Upper lobe of left lung (tissue), 6 donors: Measurements from ENCODE around the gene ST6GALNAC3. TPM values are rescaled to one million over a fixed set of nuclear protein-coding genes. Genes with fewer than 3 reads are reported as not detected.

Experiments used
- ATAC-seq, 2 donors: fragments of 200-7000 bp; cut with Tn5 transposase; one replicate each; pipeline ENCODE4 v1.9.1; 2022; ENCODE audit warnings: mild to moderate bottlenecking in 2 of 2, moderate library complexity in 2 of 2; ENCODE audit not compliant: low FRiP score in 2 of 2
- DNase-seq, 2 donors: peaks; one replicate each; pipeline ENCODE4 v3.0.0-alpha.2; 2019 to 2020
- H3K27ac ChIP-seq, 4 donors: fragments of 200-600 bp; sonication (generic); one replicate each; pipeline ENCODE4 v1.5.1; 2016 to 2019
- H3K27me3 ChIP-seq, 4 donors: fragments of 200-600 bp; sonication (generic); one replicate each; pipeline ENCODE4 v1.5.1; 2017 to 2019
- H3K36me3 ChIP-seq, 4 donors: fragments of 200-600 bp; sonication (generic); one replicate each; pipeline ENCODE4 v1.5.1; 2016 to 2019
- H3K4me1 ChIP-seq, 4 donors: fragments of 200-600 bp; sonication (generic); one replicate each; pipeline ENCODE4 v1.5.1; 2018 to 2019
- H3K4me3 ChIP-seq, 4 donors: fragments of 200-600 bp; sonication (generic); one replicate each; pipeline ENCODE4 v1.5.1; 2017 to 2019; ENCODE audit warnings: mild to moderate bottlenecking in 2 of 4, moderate library complexity in 1 of 4
- H3K9me3 ChIP-seq, 4 donors: fragments of 200-600 bp; sonication (generic); one replicate each; pipeline ENCODE4 v1.5.1; 2018 to 2019
- CTCF ChIP-seq, 6 experiments: fragments of 450-650 bp in 4 of 6; fragments of 200-600 bp in 2 of 6; sonication (generic) in 2 of 6; IDR thresholded peaks; one replicate each; pipeline ENCODE4 v1.5.1; 2016 to 2019; ENCODE audit warnings: antibody characterized with exemption in 6 of 6
- EP300 ChIP-seq, 4 donors: sonication (generic); formaldehyde crosslinking; IDR thresholded peaks; one replicate each; pipeline ENCODE4 v1.5.1; 2017; ENCODE audit warnings: antibody characterized with exemption in 4 of 4, control low read depth in 2 of 4
- POLR2A ChIP-seq, 4 donors: fragments of 450-650 bp; IDR thresholded peaks; one replicate each; pipeline ENCODE4 v1.5.1; 2016 to 2017; ENCODE audit warnings: antibody characterized with exemption in 4 of 4, mild to moderate bottlenecking in 2 of 4
- POLR2AphosphoS5 ChIP-seq, 2 donors: sonication (generic); formaldehyde crosslinking; IDR thresholded peaks; one replicate each; pipeline ENCODE4 v1.5.1; 2017; ENCODE audit warnings: antibody characterized with exemption in 2 of 2
- WGBS, 2 donors: methylation state at CpG; one replicate each; pipeline ENCODE4 v1.1.5; 2017 to 2018; 5-methylcytosine and 5-hydroxymethylcytosine counted together
- total RNA-seq, 6 donors: library from RNA; depleted of rRNA in 4 of 6; stranded (reverse); fragments of >200 nt in 4 of 6; gene quantifications; one replicate each; pipeline versions ENCODE4 v1.1.0 to v1.2.1, GENCODE V29; 2016 to 2021
- donor health status: DM: no; HTN: no; CAD: no; lungs with moderate emphysema.
- donor health status: DM: no; HTN: yes; CAD: no; lungs with severe emphysema.

The ST6GALNAC3 gene
- total RNA-seq, 6 donors from 2014 or later: 5.8 to 13.1 (median 11.3) TPM

- 85 to 96% methylated on average over 1 of the region's 1 CpG for WGBS, 2 donors
- no peaks in the 10 kb centered on the region for H3K9me3 ChIP-seq
- TF ChIP-seq CTCF (IDR thresholded peaks at IDR 0.05) (no peak), POLR2AphosphoS5 (IDR thresholded peaks at IDR 0.05) (no peak), POLR2A (IDR thresholded peaks at IDR 0.05) (no peak), EP300 (IDR thresholded peaks at IDR 0.05) (no peak)
Observed at GRCh38 chr1:76591461-76591860, 516.9 kb downstream of the ST6GALNAC3 start.

GRCh38 chr1:76591963-76592362, 517.4 kb downstream of the ST6GALNAC3 start:
- TF ChIP-seq POLR2AphosphoS5 (IDR thresholded peaks at IDR 0.05): no peak
- TF ChIP-seq CTCF (IDR thresholded peaks at IDR 0.05): no peak
- TF ChIP-seq POLR2A (IDR thresholded peaks at IDR 0.05): no peak
- no peak for TF ChIP-seq EP300 (IDR thresholded peaks at IDR 0.05)
- 93 to 96% methylated on average over 2 of the region's 2 CpGs for WGBS, 2 donors
- no peaks in the 10 kb centered on the region for H3K9me3 ChIP-seq
- H3K27ac ChIP-seq: no peak overlapping the region
- H3K4me1 ChIP-seq: no peaks in the 10 kb centered on the region
- no peaks in the 10 kb centered on the region for H3K27me3 ChIP-seq
- H3K4me3 ChIP-seq: no peak overlapping the region
- DNase-seq (no peak), ATAC-seq (no peak)
- H3K36me3 ChIP-seq: no peaks in the 10 kb centered on the region

More at GRCh38 chr1:76591461-76591860, 516.9 kb downstream of the ST6GALNAC3 start:
- Histone ChIP-seq H3K27ac (no peak overlapping the region), H3K4me1 (no peaks in the 10 kb centered on the region), H3K36me3 (no peaks in the 10 kb centered on the region), H3K4me3 (no peak overlapping the region), H3K27me3 (no peaks in the 10 kb centered on the region)
- DNase-seq: no peak
- no peak for ATAC-seq

- Histone ChIP-seq H3K4me3 (no peak overlapping the region), H3K27ac (peak overlapping the region in 1 of 4 donors; percentile 7), H3K4me1 (no peaks in the 10 kb centered on the region), H3K36me3 (no peaks in the 10 kb centered on the region), H3K9me3 (no peaks in the 10 kb centered on the region), H3K27me3 (no peaks in the 10 kb centered on the region)
- no peak for TF ChIP-seq EP300 (IDR thresholded peaks at IDR 0.05)
- no peak for TF ChIP-seq POLR2A (IDR thresholded peaks at IDR 0.05)
- no peak for TF ChIP-seq POLR2AphosphoS5 (IDR thresholded peaks at IDR 0.05)
- TF ChIP-seq CTCF (IDR thresholded peaks at IDR 0.05): no peak
- ATAC-seq (peak in 1 of 2 donors; percentile 31), DNase-seq (no peak)
Observed at GRCh38 chr1:76593141-76593540, 518.6 kb downstream of the ST6GALNAC3 start.

- Histone ChIP-seq H3K27me3 (no peaks in the 10 kb centered on the region), H3K4me3 (no peak overlapping the region), H3K36me3 (no peaks in the 10 kb centered on the region), H3K27ac (no peak overlapping the region), H3K4me1 (no peaks in the 10 kb centered on the region), H3K9me3 (no peaks in the 10 kb centered on the region)
- ATAC-seq: peak in 1 of 2 donors; percentile 76
- no peak for DNase-seq
- 54 to 65% methylated on average over 3 of the region's 3 CpGs for WGBS, 2 donors
- TF ChIP-seq EP300 (IDR thresholded peaks at IDR 0.05): no peak
- TF ChIP-seq POLR2A (IDR thresholded peaks at IDR 0.05): no peak
- TF ChIP-seq POLR2AphosphoS5 (IDR thresholded peaks at IDR 0.05): no peak
- TF ChIP-seq CTCF (IDR thresholded peaks at IDR 0.05): no peak
Observed at GRCh38 chr1:76593618-76594017, 519.1 kb downstream of the ST6GALNAC3 start.

GRCh38 chr1:76595024-76595423, 520.5 kb downstream of the ST6GALNAC3 start:
- ATAC-seq (no peak), DNase-seq (no peak)
- no peaks in the 10 kb centered on the region for H3K9me3 ChIP-seq
- no peak overlapping the region for H3K27ac ChIP-seq
- H3K4me3 ChIP-seq: no peak overlapping the region
- WGBS, 2 donors: 85 to 93% methylated on average over 4 of the region's 4 CpGs
- no peak for TF ChIP-seq EP300 (IDR thresholded peaks at IDR 0.05)
- TF ChIP-seq POLR2AphosphoS5 (IDR thresholded peaks at IDR 0.05): no peak
- no peak for TF ChIP-seq CTCF (IDR thresholded peaks at IDR 0.05)
- no peak for TF ChIP-seq POLR2A (IDR thresholded peaks at IDR 0.05)
- no peaks in the 10 kb centered on the region for H3K27me3 ChIP-seq
- no peaks in the 10 kb centered on the region for H3K36me3 ChIP-seq
- H3K4me1 ChIP-seq: no peaks in the 10 kb centered on the region
